NCI-H2081 treated with DMSO at 0.1 percent for 48 hours (cell line): Measurements from ENCODE around the gene HIRA.
"Not testable (repeated sequence)": the region's sequence is repeated elsewhere in the genome, so short reads cannot be mapped to it uniquely, and the experiment has no call there.

Experiments used
- DNase-seq: peaks from one replicate; lab custom pipeline; 2025; lab: John Stamatoyannopoulos, UW

The HIRA gene

DNA sequence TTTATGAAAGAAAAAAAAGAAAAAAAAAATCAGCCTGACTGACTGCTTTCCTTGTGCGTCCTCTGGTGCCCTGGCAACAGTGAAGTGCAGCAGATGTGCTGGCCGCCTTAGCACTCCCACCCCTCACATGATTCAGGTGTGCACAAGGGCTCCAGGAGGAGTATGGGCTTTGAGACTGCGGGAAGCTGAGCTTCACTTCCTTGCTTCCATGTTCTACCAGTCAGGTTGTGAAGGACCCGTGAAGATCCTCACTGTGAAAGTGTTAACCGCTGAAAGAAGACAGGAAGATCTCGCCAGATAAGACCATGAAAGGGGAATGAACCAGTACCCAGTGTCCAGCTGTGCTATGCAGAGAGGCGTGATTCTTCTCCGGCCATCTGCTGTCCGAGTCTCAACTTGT is 48.2 kb downstream of the HIRA start:
- DNase-seq = no peak

- DNase-seq = no peak
Measured at GRCh38 chr22:19382240-19382639, 49.3 kb downstream of the HIRA start.

GRCh38 chr22:19378344-19378674 is 53.2 kb downstream of the HIRA start:
- DNase-seq = no peak

DNA sequence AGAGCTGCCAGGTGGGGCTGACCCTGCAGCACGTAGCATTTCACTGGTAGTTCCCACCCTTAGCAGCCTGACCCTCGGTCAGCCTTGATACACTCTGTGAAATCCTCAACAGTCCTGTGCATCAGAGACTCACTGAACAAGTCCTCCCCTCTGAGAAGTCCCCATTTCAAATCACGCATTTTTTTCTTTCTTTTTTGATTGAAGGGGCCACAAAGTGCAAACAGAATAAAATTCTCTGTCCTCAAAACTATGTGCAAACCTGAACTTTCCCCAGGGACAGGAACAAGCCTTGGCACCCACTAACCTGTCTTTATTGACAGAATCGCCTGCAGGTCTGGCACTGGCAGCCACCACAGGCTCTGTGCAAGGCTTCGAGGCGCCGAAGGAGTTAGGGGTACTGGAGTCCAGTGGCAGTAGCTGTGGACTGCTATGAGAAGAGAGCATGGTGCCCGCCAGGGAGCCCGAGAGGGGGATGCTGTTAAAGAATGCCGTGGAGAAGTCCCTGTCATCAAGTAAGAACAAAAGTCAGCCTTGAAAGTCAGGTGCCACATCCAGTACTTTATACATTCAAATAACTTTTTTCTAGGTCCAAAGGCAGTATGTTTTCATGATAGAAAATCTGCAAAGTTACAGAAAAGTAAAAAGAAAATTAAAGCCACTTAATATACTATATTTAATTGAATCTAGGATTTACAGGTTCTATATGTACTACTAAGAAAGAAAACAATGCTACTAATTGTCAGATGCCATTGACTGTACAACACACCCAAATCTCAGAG is 53.8 kb downstream of the HIRA start:
- DNase-seq = no peak

DNA sequence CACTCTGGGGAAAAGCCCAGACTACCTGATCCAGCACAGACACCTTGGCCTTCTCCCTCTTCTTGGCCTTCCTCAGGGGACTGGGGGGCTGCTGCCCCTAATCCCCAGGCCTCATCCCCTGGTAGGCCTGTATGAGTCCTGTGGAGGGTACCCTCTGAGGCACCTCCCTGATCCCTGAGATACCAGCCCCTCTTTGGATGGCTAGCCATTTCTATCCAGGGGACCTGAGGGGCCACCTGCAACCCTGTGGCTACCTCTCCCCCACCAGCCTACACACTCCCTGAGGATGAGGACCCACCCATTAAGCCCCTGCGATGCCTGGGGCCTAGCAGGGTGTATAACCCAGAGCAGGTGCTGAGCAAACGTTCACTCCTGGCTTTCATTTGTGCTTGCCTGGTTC is 54.6 kb downstream of the HIRA start:
- no peak for DNase-seq

DNA sequence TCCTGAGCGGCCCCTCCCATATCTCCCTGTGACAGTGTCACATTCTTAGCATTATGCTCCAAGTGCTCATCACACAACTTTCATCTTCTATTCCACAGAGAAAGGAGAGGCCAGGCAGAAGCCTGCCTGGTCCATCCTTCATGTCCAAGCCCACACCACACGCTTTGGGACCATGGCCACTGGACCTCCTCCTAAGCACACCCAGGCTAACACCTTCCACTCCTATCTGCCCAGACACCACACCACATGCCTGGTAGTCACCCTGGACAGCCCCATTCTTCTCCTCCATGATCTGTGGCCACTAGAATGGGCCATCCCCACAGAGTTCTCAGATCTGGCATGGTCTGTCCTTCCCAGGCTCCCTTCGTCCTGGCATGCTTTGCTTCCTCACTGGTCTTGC is 55.3 kb downstream of the HIRA start:
- no peak for DNase-seq

GRCh38 chr22:19375435-19375834 is 56.1 kb downstream of the HIRA start:
- no peak for DNase-seq

- DNase-seq = no peak
Measured at GRCh38 chr22:19374410-19374809, 57.1 kb downstream of the HIRA start.

GRCh38 chr22:19373450-19373849 is 58.1 kb downstream of the HIRA start:
- DNase-seq = no peak

DNA sequence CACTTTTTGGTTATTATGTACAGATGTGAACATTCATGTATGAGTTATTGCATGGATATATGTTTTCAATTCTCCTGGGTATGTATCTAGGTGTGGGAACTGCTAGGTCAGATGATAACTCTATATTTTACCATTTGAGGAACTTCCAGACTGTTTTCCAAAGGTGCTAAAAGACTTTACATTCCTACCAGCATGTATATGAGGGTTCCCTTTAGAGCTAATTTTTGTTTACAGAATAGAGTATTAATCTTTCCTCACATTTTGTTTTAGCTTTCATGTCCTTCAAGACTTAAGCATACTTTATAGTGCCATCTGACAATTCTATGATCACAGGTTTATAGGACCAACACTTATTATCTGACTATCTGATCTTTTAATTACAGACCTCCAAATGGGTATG is 59.6 kb downstream of the HIRA start:
- no peak for DNase-seq

DNA sequence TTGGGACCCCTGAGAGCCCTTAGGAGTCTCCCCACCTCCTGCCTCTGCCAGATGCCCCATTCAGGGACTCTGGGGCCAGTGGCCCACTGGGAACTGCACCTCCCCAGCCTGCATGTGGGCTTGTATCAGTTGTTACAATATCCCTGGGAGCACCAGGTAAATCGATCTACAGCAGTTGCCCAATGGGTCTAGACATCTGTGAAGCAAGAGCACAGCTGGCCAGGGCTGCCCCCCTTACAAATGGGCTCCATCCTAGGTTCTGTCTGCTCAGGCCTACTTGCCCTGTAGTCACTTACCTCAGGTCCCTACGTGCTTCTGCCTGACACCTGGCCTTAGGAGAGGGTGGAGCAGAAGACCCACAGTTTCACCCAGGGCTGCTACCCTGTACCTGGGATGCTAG is 62.7 kb downstream of the HIRA start:
- no peak for DNase-seq

GRCh38 chr22:19367763-19368367 is 63.7 kb downstream of the HIRA start:
- DNase-seq = no peak

- not testable (repeated sequence) for DNase-seq
Measured at GRCh38 chr22:19363541-19363940, 68.0 kb downstream of the HIRA start.

- DNase-seq = no peak
Measured at GRCh38 chr22:19361501-19362103, 69.9 kb downstream of the HIRA start.

- no peak for DNase-seq
Measured at GRCh38 chr22:19360862-19361261, 70.7 kb downstream of the HIRA start.

- DNase-seq = no peak
Measured at GRCh38 chr22:19360300-19360792, 71.2 kb downstream of the HIRA start.

DNA sequence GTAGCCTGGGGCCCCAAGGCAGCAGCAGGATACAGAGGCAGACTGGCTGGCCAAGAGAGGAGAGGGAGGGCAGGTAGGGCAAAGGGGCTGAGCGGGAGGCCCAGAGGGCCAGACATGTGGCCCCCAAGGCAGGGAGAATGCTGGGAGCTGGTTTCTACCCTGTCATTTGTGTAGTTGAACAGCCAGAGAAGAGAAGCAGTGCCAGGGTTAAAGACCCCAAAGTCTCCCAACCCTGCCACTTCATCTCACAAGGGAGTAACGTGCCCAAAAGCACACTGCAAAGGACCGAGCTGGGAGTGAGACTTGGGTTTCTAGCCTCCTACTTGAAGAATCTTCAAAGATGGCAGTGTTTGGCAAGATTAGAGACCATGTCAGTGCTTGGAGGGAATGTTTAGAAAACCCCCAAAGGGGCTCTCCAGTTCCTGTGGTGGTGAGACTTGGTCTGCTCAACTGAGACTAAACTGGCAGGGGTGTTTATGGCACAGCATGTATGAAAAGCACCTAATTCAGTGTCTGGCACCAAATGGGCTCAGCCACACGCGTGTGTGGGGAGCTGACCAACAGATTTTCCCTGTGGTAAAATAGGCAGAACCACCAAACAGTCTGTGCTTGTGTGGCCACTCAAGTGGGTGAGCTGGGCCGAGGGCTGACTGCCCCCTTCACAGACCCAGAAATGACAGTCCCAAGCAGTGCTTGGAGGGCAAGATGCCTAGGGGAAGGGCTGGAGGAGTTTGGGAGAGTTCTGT is 71.8 kb downstream of the HIRA start:
- DNase-seq = no peak

DNA sequence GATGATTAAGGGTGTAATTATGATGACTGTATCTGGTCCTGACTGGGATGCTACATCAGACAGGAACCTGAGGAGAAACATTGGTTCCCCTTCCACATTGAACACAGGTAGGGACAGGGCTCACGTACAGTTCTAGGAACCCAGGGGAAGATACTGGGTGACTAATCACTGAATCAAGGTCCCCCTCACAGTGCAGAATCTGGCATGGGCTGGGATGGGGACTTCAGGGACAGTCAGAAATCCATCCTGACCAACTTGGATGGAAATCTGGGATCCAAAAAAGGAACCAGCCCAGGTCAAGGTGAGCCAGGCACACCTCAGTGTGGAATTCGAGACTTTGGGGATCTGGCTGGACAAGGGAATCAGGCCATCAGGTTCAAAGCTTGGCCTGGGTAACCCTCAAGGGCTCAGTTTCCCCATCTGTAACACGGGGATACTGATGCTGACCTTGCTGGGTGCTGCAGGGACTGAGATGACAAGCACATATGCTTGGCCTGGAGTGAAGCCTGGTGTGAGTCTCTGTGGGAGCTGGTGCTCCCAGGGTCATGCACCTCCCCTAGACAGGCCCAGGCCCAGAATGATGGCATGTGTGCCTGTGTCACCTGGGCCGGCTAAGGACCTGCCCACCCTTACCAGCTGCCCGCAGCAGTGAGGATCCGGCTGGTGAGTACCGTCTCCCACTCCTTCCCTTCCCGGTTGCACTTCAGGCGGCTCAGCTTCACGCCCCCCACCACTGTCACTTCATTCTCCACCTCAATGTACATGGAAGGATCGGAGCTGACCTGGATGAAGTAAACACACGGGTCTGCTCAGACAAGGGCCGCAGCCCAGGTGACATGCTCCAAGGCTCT is 72.6 kb downstream of the HIRA start:
- DNase-seq = no peak

DNA sequence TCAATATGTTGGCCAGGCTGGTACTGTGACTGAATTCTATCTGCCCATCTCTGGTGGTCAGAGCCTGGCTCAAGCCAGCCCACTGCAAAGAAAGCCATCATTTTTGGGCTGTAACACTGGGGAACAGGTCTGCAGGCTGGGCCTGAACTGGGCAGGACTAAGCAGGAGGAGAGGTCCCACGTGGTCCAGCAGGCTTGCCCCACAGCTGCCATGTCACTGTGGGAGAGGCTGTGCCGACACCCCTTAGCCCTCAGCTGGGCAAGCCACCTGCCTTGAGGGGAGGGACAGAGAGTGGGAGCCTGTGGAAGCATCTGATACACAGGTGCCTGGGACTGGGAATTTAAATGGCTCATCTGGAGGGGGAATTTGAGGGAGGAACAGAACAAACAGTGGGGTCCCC is 73.3 kb downstream of the HIRA start:
- DNase-seq = no peak

DNA sequence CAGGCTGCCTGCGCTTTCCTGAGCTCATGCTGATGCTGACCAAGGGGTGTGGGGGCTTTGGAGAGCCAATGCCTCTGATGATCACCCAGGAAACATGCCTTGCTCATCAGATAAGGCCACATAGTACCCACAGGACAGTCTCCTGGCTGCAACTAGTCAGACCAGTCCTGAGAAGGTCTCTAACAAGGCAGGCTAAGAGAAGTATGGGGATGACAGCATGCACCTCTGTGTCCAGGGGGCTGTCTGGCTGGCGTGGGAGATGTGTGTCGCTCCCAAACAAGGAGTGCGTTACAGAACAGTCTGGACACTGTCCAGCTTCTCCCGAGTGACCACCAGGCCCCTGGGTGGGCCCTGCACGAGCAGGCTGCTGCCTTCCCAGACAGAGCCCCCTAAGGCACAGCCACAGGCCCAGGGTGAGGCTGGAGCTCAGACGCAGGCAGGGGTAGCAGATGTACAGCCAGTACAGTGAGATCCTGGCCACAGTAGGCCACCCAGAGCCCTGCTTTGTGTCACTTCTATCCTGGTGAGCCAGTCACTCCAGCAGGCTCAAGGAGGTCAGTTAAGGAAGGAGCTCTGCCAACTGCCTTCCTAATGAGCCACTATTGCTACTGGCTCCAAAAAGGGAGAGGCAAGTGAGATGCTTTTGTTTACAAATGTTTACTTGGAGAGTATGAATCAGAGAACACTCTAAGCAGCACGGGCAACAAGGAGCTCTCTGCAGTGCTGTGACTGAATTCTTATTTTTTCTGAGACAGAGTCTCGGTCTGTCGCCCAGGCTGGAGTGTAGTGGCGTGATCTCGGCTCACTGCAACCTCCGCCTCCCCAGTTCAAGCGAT is 74.0 kb downstream of the HIRA start:
- DNase-seq = no peak

DNA sequence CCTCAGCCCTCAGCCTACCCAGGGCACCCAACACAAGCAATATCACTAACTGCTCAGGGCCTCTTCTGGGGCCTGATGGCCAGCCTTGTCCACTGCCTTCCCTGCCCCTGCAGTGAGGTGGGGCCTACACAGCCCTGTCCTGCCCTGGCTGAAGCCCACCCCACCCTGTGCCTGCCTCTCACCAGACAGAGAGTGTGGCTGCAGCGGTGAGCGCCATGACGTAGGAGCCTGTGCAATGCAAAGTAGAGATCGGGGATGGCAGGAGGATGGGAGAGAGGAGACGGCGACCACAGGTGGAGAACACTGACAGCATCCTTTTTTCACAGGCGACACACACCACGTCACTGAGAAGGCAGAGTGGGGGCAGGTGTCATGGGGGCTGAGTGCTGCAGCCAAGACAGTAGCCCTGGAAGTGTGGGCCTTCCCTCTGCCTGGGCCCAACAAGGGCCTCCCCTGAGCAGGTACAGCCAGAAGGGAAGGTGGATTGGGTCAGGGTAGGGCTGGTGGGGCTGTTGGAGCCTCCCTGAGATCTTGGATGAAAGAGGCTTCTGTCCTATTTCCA is 74.7 kb downstream of the HIRA start:
- DNase-seq = no peak
